Prostate gland (tissue), 2 donors: ENCODE data around the gene ADAMTSL2. TPM values are rescaled to one million over a fixed set of nuclear protein-coding genes. Genes with fewer than 3 reads are reported as not detected.

Experiments
- DNase-seq: peaks from one replicate; pipeline ENCODE4 v3.0.0-alpha.2; 2019; ENCODE audit warnings: low spot score
- H3K27ac ChIP-seq, 2 donors: fragments of 200-600 bp; sonication (generic); 2 replicates each; pipeline ENCODE4 v1.5.1; 2017 to 2019
- H3K27me3 ChIP-seq: fragments of 200-600 bp; sonication (generic); replicated peaks from 2 replicates; pipeline ENCODE4 v1.5.1; 2019; ENCODE audit not compliant: insufficient read depth
- H3K36me3 ChIP-seq, 2 donors: fragments of 200-600 bp; sonication (generic); 1 replicate in 1 of 2; 2 replicates in 1 of 2; pipeline versions ENCODE4 v1.5.1 to v1.8.1; 2017 to 2019
- H3K4me1 ChIP-seq: fragments of 200-600 bp; sonication (generic); replicated peaks from 2 replicates; pipeline ENCODE4 v1.5.1; 2019
- H3K4me3 ChIP-seq, 2 donors: fragments of 200-600 bp; sonication (generic); 2 replicates each; pipeline ENCODE4 v1.5.1; 2017 to 2019
- H3K9me3 ChIP-seq: fragments of 200-600 bp; sonication (generic); 2 replicates; pipeline ENCODE4 v1.5.1; 2017
- POLR2A ChIP-seq: fragments of 450-650 bp; IDR thresholded peaks from one replicate; pipeline ENCODE4 v1.6.1; 2016; ENCODE audit warnings: antibody characterized with exemption, mild to moderate bottlenecking
- POLR2AphosphoS5 ChIP-seq: sonication (generic); formaldehyde crosslinking; IDR thresholded peaks from one replicate; pipeline ENCODE4 v1.6.1; 2017; ENCODE audit warnings: antibody characterized with exemption
- WGBS: methylation state at CpG from one replicate; pipeline ENCODE4 v1.1.5; 2018; 5-methylcytosine and 5-hydroxymethylcytosine counted together
- intact Hi-C: fragments of 100-400 bp; cut with DNase I; formaldehyde crosslinking; loops from one replicate; pipeline ENCODE4 v1.14.2; 2022
- total RNA-seq, 2 donors: library from RNA; depleted of rRNA; stranded (reverse); fragments of >200 nt; gene quantifications; one replicate each; pipeline ENCODE4 v1.1.0, GENCODE V29; 2016
- TF ChIP-seq, protein P1 (sequence below), 4 experiments: fragments of 200-600 bp in 2 of 4; fragments of 450-650 bp in 2 of 4; sonication (generic) in 2 of 4; IDR thresholded peaks; 1 replicate in 3 of 4; 2 replicates in 1 of 4; pipeline ENCODE4 v1.5.1; 2016 to 2019; ENCODE audit warnings: antibody characterized with exemption in 4 of 4, mild to moderate bottlenecking in 2 of 4, moderate library complexity in 2 of 4

The ADAMTSL2 gene
- total RNA-seq, 2 donors from 2014 or later, result 1.6 to 11.6 TPM

DNA sequence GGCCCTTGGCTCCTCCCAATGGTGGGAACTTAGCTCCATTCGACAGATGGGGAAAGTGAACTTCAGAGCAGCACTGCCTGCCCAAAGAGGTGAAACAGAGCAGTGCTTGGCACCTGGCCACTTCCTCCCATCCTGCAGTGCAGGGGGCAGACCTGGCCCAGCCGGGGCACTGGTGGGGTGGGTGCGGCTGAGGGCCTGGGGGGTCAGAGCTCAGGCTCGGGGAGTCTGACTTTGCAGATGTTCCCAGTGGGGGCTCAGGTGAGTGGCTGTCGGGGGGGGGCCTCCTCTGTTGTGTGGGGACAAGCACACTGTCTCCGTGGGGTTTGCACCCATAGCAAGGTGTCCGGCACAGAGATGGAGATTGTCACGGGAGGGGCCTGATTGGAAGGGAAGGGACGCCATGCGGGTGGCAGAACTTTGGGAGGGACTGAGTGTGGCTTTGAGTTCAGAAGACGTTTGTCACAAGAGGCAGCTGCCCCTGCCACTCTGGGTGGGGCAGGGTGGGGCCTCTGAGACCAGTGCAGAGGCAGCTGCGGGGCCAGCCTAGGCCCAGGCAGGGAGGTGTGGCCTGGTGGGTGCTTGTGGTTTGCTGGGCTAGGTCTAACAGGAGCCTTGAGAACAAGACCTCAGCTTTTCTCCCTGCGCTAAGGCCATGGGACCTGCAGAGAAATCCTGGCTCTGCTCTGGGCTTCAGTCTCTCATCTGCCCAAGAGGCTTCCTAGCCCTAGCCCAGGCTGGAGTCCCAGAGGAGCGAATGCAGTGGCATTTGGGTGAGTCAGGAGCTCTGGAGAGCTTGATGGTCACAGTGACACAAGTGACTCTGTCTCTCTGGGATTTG lies 12.2 kb upstream of the ADAMTSL2 start:
- 86% methylated on average over 14 of the region's 14 CpGs for WGBS
- intact Hi-C loops, result no loop called here
- no peak for DNase-seq

DNA sequence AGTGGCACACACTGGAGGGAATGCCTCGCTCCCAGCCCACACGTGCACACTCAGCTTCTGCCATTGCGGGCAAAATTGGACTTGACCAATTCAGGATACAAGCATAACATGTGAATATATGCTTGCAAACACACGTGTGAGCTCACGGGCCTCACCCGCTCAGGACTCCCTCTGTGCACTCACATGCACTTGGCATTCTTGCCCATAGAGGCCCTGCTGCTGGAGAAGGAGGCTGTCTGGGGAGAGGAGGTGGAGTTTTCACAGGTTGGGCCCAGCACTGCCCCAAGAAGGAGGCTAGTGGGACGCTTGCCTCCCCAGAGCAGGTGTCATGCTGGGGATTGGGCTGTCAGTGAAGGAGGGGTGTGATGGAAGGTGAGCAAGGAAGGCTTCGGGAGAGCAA lies 11.4 kb upstream of the ADAMTSL2 start:
- H3K27me3 ChIP-seq, result no peaks in the 10 kb centered on the region
- H3K36me3 ChIP-seq, result no peaks in the 10 kb centered on the region
- no peak for DNase-seq
- H3K4me3 ChIP-seq, result no peak overlapping the region
- H3K27ac ChIP-seq, result no peak overlapping the region
- intact Hi-C loops, result no loop called here
- no peak for TF ChIP-seq POLR2AphosphoS5
- TF ChIP-seq, protein P1, sequence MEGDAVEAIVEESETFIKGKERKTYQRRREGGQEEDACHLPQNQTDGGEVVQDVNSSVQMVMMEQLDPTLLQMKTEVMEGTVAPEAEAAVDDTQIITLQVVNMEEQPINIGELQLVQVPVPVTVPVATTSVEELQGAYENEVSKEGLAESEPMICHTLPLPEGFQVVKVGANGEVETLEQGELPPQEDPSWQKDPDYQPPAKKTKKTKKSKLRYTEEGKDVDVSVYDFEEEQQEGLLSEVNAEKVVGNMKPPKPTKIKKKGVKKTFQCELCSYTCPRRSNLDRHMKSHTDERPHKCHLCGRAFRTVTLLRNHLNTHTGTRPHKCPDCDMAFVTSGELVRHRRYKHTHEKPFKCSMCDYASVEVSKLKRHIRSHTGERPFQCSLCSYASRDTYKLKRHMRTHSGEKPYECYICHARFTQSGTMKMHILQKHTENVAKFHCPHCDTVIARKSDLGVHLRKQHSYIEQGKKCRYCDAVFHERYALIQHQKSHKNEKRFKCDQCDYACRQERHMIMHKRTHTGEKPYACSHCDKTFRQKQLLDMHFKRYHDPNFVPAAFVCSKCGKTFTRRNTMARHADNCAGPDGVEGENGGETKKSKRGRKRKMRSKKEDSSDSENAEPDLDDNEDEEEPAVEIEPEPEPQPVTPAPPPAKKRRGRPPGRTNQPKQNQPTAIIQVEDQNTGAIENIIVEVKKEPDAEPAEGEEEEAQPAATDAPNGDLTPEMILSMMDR (IDR thresholded peaks at IDR 0.05), result no peak
- no peak for TF ChIP-seq POLR2A
- 94% methylated on average over 8 of the region's 8 CpGs for WGBS
- no peaks in the 10 kb centered on the region for H3K9me3 ChIP-seq
- H3K4me1 ChIP-seq, result peaks cover 6% of the 10 kb centered on the region

More for the DNA sequence above, 12.2 kb upstream of the ADAMTSL2 start:
- Histone ChIP-seq H3K36me3 (no peaks in the 10 kb centered on the region), H3K9me3 (no peaks in the 10 kb centered on the region), H3K27me3 (no peaks in the 10 kb centered on the region), H3K4me3 (no peak overlapping the region), H3K4me1 (peaks cover 6% of the 10 kb centered on the region), H3K27ac (no peak overlapping the region)
- no peak for TF ChIP-seq POLR2A
- TF ChIP-seq, protein P1 (IDR thresholded peaks at IDR 0.05), result no peak
- no peak for TF ChIP-seq POLR2AphosphoS5

DNA sequence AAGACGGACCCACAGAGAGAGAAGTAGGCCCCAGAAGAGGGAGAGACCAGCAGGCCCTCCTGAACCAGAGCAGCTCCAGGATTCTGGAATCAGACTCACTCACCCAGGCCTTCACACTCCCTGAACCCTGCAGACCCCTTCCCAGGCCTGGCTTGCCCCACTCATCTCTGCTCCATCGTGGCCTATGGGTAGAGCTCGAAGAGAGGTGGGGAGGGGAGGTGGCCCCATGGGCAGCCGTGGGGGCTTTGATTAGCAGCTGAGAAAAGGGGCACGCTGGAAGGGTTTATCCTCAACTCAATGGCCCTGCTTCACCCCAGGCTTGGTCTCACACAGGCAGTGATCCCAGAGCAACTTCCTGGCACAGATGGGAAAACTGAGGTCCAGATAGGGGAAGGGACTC lies 10.4 kb upstream of the ADAMTSL2 start:
- Histone ChIP-seq H3K4me1 (peaks cover 6% of the 10 kb centered on the region), H3K4me3 (no peak overlapping the region), H3K27me3 (peaks cover 5% of the 10 kb centered on the region), H3K9me3 (no peaks in the 10 kb centered on the region), H3K36me3 (no peaks in the 10 kb centered on the region), H3K27ac (no peak overlapping the region)
- intact Hi-C loops, result no loop called here
- TF ChIP-seq POLR2AphosphoS5, result no peak
- TF ChIP-seq, protein P1 (IDR thresholded peaks at IDR 0.05), result no peak
- no peak for TF ChIP-seq POLR2A
- 90% methylated on average over 5 of the region's 5 CpGs for WGBS
- no peak for DNase-seq

DNA sequence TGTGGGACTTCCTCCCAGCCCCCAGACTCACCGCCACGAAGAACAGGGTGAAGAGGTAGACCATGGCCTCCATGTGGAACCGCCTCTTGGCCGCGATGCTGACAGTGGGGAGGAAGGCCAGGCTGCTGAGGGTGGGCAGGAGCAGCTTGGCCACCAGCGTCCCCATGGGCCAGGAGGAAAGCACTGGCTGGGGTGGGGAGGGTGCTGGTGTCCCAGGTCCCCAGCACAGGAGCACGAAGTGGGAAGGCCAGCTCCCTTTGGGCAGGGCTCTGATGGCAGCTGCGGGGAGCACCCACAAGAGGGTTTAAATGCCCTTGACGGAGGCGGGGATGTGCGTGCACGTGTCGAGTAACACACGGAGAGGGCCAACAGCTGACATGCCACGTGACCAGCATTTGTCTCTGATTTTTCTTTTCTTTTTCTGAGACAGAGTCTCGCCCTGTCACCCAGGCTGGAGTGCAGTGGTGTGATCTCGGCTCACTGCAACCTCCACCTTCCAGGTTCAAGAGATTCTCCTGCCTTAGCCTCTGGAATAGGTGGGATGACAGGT lies 9.8 kb upstream of the ADAMTSL2 start, which contains the start of gene MYMK:
TSS of gene MYMK (minus strand) at position 281 of the 550 bp plus-strand sequence. CDS start at position 166, 115 bp downstream.
- Histone ChIP-seq H3K9me3 (no peaks in the 10 kb centered on the region), H3K27me3 (peaks cover 5% of the 10 kb centered on the region), H3K36me3 (no peaks in the 10 kb centered on the region), H3K4me3 (no peak within 1 kb of the TSS), H3K27ac (no peak within 1 kb of the TSS), H3K4me1 (peaks cover 6% of the 10 kb centered on the region)
- intact Hi-C loops, result no loop called here
- TF ChIP-seq POLR2AphosphoS5 (no peak), POLR2A (no peak)
- TF ChIP-seq, protein P1 (IDR thresholded peaks at IDR 0.05), result no peak
- no peak for DNase-seq
- 97% methylated on average over 17 of the region's 17 CpGs for WGBS
